Smooth muscle cell (in vitro differentiated cells): Measurements from ENCODE around the gene HDAC7. TPM values are rescaled to one million over a fixed set of nuclear protein-coding genes. Genes with fewer than 3 reads are reported as not detected.

Experiments used
- DNase-seq: peaks from one replicate; lab custom pipeline; 2025; ENCODE audit not compliant: unreplicated experiment; lab: John Stamatoyannopoulos, UW
- H2AFZ ChIP-seq: fragments of 200-600 bp; sonication (generic); 2 replicates; pipeline ENCODE4 v1.6.0; 2016; ENCODE audit warnings: antibody characterized with exemption, low read depth, mild to moderate bottlenecking
- H3F3A ChIP-seq: fragments of 200-600 bp; sonication (generic); 2 replicates; pipeline ENCODE4 v1.6.0; 2017; ENCODE audit warnings: antibody characterized with exemption, low read depth
- H3K27ac ChIP-seq: fragments of 200-600 bp; sonication (generic); 2 replicates; pipeline ENCODE4 v1.5.1; 2016; ENCODE audit warnings: low read depth, mild to moderate bottlenecking
- H3K27me3 ChIP-seq: fragments of 200-600 bp; sonication (generic); 2 replicates; pipeline ENCODE4 v1.6.1; 2016; ENCODE audit warnings: low read depth, mild to moderate bottlenecking
- H3K36me3 ChIP-seq: fragments of 200-600 bp; sonication (generic); 2 replicates; pipeline ENCODE4 v1.5.1; 2016; ENCODE audit warnings: low read depth
- H3K4me1 ChIP-seq: fragments of 200-600 bp; sonication (generic); 2 replicates; pipeline ENCODE4 v1.5.1; 2016; ENCODE audit warnings: low read depth
- H3K4me2 ChIP-seq: fragments of 200-600 bp; sonication (generic); 2 replicates; pipeline ENCODE4 v1.6.0; 2016; ENCODE audit warnings: mild to moderate bottlenecking
- H3K4me3 ChIP-seq: fragments of 200-600 bp; sonication (generic); 2 replicates; pipeline ENCODE4 v1.5.1; 2016; ENCODE audit warnings: mild to moderate bottlenecking
- H3K79me2 ChIP-seq: fragments of 200-600 bp; sonication (generic); 2 replicates; pipeline ENCODE4 v1.6.0; 2016; ENCODE audit warnings: low read depth, mild to moderate bottlenecking
- H3K9ac ChIP-seq: fragments of 200-600 bp; sonication (generic); 2 replicates; pipeline ENCODE4 v1.6.0; 2016; ENCODE audit warnings: low read depth
- H3K9me3 ChIP-seq: fragments of 200-600 bp; sonication (generic); replicated peaks from 2 replicates; pipeline ENCODE4 v1.5.1; 2016; ENCODE audit warnings: low read depth
- H4K20me1 ChIP-seq: fragments of 200-600 bp; sonication (generic); 2 replicates; pipeline ENCODE4 v1.6.0; 2016; ENCODE audit warnings: low read depth
- WGBS: methylation state at CpG from one replicate; pipeline ENCODE4 v1.1.7; 2016; ENCODE audit warnings: low lambda C conversion rate; 5-methylcytosine and 5-hydroxymethylcytosine counted together
- polyA plus RNA-seq: library from polyadenylated mRNA; unstranded; fragments of >200 nt; fragmentation: Nextera tagmentation; extraction: Ambion mirVana; gene quantifications from 2 replicates; pipeline ENCODE4 v1.2.1, GENCODE V29; 2016
- total RNA-seq: library from RNA; depleted of rRNA; stranded (reverse); fragments of >200 nt; gene quantifications from 2 replicates; pipeline ENCODE4 v1.2.3, GENCODE V29; 2014
- TF ChIP-seq, protein P1 (sequence below): fragments of 200-600 bp; sonication (generic); IDR thresholded peaks from 2 replicates; pipeline ENCODE4 v1.5.1; 2017; ENCODE audit warnings: borderline replicate concordance, mild to moderate bottlenecking, antibody characterized with exemption; ENCODE audit not compliant: insufficient read depth, poor library complexity, severe bottlenecking

The HDAC7 gene
- total and polyA plus RNA-seq, 2 experiments from 2014 or later: 24.1 to 32.4 TPM

DNA sequence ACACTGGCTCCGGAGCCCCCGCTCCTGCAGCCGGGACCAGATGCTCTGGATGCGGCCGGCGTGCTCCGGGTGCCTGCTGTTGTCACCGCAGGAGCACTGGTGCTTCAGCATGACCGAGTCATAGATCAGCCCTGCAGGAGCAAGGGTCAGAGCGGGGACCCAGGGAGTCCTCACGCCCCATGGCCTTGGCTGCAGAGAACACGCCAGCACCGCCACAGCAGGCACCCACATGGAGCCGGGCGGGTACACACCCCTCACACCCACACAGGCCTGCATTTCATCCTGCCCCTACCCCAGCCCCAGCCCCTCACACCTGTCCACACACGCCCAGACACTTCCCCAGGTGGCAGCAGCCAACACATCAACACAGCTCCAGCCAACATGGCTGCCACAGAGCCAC is 27.8 kb downstream of the HDAC7 start:
- 96% methylated on average over 13 of the region's 16 CpGs for WGBS
- TF ChIP-seq, protein P1, sequence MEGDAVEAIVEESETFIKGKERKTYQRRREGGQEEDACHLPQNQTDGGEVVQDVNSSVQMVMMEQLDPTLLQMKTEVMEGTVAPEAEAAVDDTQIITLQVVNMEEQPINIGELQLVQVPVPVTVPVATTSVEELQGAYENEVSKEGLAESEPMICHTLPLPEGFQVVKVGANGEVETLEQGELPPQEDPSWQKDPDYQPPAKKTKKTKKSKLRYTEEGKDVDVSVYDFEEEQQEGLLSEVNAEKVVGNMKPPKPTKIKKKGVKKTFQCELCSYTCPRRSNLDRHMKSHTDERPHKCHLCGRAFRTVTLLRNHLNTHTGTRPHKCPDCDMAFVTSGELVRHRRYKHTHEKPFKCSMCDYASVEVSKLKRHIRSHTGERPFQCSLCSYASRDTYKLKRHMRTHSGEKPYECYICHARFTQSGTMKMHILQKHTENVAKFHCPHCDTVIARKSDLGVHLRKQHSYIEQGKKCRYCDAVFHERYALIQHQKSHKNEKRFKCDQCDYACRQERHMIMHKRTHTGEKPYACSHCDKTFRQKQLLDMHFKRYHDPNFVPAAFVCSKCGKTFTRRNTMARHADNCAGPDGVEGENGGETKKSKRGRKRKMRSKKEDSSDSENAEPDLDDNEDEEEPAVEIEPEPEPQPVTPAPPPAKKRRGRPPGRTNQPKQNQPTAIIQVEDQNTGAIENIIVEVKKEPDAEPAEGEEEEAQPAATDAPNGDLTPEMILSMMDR: no peak
- Histone ChIP-seq H3K4me1 (no peaks in the 10 kb centered on the region), H3F3A (no peaks in the 10 kb centered on the region), H3K79me2 (no peaks in the 10 kb centered on the region), H3K27me3 (no peaks in the 10 kb centered on the region), H3K4me2 (no peak overlapping the region), H4K20me1 (no peaks in the 10 kb centered on the region), H3K4me3 (no peak overlapping the region), H3K36me3 (peaks cover 7% of the 10 kb centered on the region), H2AFZ (no peak overlapping the region), H3K9ac (no peak overlapping the region), H3K27ac (no peak overlapping the region), H3K9me3 (no peaks in the 10 kb centered on the region)
- DNase-seq: no peak

DNA sequence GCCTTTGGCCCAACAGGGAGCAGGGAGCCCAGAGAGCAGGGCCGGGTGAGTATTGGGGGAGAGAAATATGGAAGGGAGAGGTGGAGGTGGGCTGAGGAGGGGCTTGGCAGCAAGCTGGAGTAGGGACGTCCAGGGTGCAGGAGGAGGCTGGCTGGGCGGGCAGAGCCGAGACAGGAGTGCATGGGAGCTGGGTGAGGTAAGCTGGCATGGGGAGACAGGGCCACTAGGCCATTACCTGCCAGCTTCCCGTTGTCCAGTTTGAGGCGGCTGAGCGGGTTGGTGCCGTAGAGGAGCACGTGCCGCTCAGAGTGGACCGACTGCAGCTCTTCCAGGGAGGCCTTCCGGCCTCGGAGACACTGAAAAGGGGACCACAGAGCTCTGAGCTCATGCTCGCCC is 28.4 kb downstream of the HDAC7 start:
- H3K36me3 ChIP-seq: peaks cover 7% of the 10 kb centered on the region
- 97% methylated on average over 5 of the region's 14 CpGs for WGBS

DNA sequence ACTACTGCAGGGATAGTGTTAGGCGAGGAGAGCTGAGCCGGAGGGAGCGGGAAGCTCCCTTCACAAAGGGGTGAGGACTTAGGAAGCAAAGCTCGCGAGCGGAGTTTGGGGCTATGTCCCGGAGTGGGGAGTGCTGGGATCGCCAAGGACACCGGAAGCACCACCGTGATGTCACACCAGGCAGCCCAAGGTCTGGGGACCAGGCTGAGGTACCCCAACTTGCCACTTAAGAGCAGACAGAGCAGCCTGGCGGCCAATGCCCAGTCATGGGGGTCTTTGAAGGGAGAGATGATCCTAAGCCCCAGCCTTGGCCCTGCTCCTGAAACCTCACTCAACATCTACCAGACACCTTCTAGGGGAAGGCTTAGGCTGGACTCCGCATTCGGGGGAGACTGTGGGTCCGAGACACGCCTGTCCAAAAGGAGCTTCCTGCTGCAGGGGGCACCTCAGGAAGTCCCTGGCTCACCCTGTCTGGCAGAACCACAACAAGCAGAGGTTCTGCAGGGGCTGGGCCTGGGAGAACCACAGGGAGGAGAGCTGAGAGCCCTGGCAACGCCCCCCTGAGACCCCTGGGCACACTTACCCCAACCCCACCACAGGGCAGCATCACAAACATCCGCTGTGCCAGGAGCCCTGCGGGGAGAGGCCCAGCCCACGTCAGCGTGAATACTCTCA is 28.9 kb downstream of the HDAC7 start:
- H3K9me3 ChIP-seq: no peaks in the 10 kb centered on the region
- no peaks in the 10 kb centered on the region for H3K27me3 ChIP-seq
- no peaks in the 10 kb centered on the region for H4K20me1 ChIP-seq
- H3F3A ChIP-seq: no peaks in the 10 kb centered on the region
- no peak overlapping the region for H3K4me2 ChIP-seq
- no peaks in the 10 kb centered on the region for H3K4me1 ChIP-seq
- H3K4me3 ChIP-seq: no peak overlapping the region
- no peak overlapping the region for H2AFZ ChIP-seq
- H3K36me3 ChIP-seq: peaks cover 7% of the 10 kb centered on the region
- no peak for DNase-seq
- H3K9ac ChIP-seq: no peak overlapping the region
- no peak overlapping the region for H3K27ac ChIP-seq
- TF ChIP-seq, protein P1: no peak
- no peaks in the 10 kb centered on the region for H3K79me2 ChIP-seq
- 93% methylated on average over 20 of the region's 20 CpGs for WGBS

More for the DNA sequence above, 28.4 kb downstream of the HDAC7 start:
- Histone ChIP-seq H3K9me3 (no peaks in the 10 kb centered on the region), H3K79me2 (no peaks in the 10 kb centered on the region), H3K9ac (no peak overlapping the region), H3K4me3 (no peak overlapping the region), H4K20me1 (no peaks in the 10 kb centered on the region), H3K4me2 (no peak overlapping the region), H3K27me3 (no peaks in the 10 kb centered on the region), H2AFZ (no peak overlapping the region), H3K4me1 (no peaks in the 10 kb centered on the region), H3K27ac (no peak overlapping the region), H3F3A (no peaks in the 10 kb centered on the region)
- TF ChIP-seq, protein P1: no peak
- no peak for DNase-seq

DNA sequence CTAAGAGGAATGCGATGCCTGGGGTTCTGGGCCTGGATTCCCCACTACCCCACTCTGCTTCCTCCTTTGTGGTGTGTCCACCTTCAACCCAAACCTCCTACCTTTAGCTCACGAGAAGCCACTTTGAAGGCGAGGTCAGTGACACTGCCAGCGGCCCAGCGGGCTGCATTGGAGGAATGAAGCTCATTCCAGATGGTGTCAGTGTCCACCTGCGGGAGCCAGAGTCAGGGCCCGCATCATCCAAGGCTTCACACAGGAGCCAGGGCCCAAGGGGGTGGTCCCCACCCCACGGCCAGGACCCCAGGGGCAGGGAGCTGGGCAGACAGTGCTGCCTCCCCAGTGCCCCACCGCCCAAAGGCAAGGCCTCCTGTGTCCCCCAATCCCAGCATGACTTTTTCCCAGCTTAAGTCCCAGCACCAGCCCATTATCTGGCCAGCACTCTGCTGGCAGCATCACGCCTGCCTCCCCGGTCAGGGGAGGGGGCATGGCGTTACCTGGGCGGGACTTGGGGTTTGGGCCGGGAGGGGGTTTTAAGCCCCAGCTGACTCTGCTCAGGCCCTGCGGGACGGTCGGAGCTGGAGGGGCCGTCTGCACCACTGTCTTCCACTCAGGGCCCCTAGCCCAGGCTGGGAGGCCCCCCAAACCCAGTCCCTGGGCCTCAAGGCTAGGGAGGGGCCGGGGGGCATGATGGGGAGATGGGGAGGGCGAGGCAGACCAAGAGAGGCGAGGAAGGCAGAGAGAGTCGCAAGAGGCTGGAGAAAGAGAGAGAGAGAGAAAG is 29.8 kb downstream of the HDAC7 start:
- Histone ChIP-seq H3K4me3 (no peak overlapping the region), H3F3A (no peaks in the 10 kb centered on the region), H3K79me2 (no peaks in the 10 kb centered on the region), H3K9ac (no peak overlapping the region), H4K20me1 (no peaks in the 10 kb centered on the region), H3K4me1 (no peaks in the 10 kb centered on the region), H2AFZ (no peak overlapping the region), H3K36me3 (peaks cover 7% of the 10 kb centered on the region), H3K4me2 (no peak overlapping the region), H3K9me3 (no peaks in the 10 kb centered on the region), H3K27me3 (no peaks in the 10 kb centered on the region), H3K27ac (no peak overlapping the region)
- WGBS: 95% methylated on average over 17 of the region's 22 CpGs
- TF ChIP-seq, protein P1: no peak
- DNase-seq: no peak
